SHP77 (cell line): ENCODE data around the gene PLEKHH2.
"Not testable (repeated sequence)": the region's sequence is repeated elsewhere in the genome, so short reads cannot be mapped to it uniquely, and the experiment has no call there.

Experiments used
- DNase-seq, 2 experiments: peaks; one replicate each; lab custom pipeline; 2025; lab: John Stamatoyannopoulos, UW

The PLEKHH2 gene

GRCh38 chr2:43636621-43637020 lies 439 bp upstream of the PLEKHH2 start:
- DNase-seq, result no peak

- DNase-seq, result no peak
Measured at GRCh38 chr2:43642363-43642762, 5.3 kb downstream of the PLEKHH2 start.

- DNase-seq, result no peak
Measured at GRCh38 chr2:43643680-43644079, 6.6 kb downstream of the PLEKHH2 start.

GRCh38 chr2:43648994-43649701 lies 12.1 kb downstream of the PLEKHH2 start:
- DNase-seq, result no peak

- DNase-seq, result no peak
Measured at GRCh38 chr2:43653506-43653905, 16.4 kb downstream of the PLEKHH2 start.

GRCh38 chr2:43657241-43657640 lies 20.2 kb downstream of the PLEKHH2 start:
- no peak for DNase-seq

GRCh38 chr2:43675646-43676321 lies 38.7 kb downstream of the PLEKHH2 start:
- DNase-seq, result no peak

- peak; percentile 45 to 73 for DNase-seq
Measured at GRCh38 chr2:43676322-43677050, 39.4 kb downstream of the PLEKHH2 start, which contains the start of gene C1GALT1C1L. TSS of gene C1GALT1C1L (minus strand) at chr2:43676429. CDS start at chr2:43676322, 107 bp downstream.

GRCh38 chr2:43677783-43678182 lies 40.7 kb downstream of the PLEKHH2 start:
- not testable (repeated sequence) for DNase-seq

GRCh38 chr2:43685357-43685756 lies 48.3 kb downstream of the PLEKHH2 start:
- no peak for DNase-seq

- DNase-seq, result no peak
Measured at GRCh38 chr2:43689999-43690398, 52.9 kb downstream of the PLEKHH2 start.

- DNase-seq, result no peak
Measured at GRCh38 chr2:43692428-43692994, 55.5 kb downstream of the PLEKHH2 start.

GRCh38 chr2:43698140-43698539 lies 61.1 kb downstream of the PLEKHH2 start:
- not testable (repeated sequence) for DNase-seq

GRCh38 chr2:43699761-43700160 lies 62.7 kb downstream of the PLEKHH2 start:
- DNase-seq, result no peak

GRCh38 chr2:43701111-43701510 lies 64.1 kb downstream of the PLEKHH2 start:
- DNase-seq, result no peak

GRCh38 chr2:43707255-43708015 lies 70.4 kb downstream of the PLEKHH2 start:
- no peak for DNase-seq

- no peak for DNase-seq
Measured at GRCh38 chr2:43708178-43708577, 71.1 kb downstream of the PLEKHH2 start.

- DNase-seq, result no peak
Measured at GRCh38 chr2:43708891-43709290, 71.8 kb downstream of the PLEKHH2 start.

- DNase-seq, result no peak
Measured at GRCh38 chr2:43710866-43711265, 73.8 kb downstream of the PLEKHH2 start.

- DNase-seq, result no peak
Measured at GRCh38 chr2:43714164-43714563, 77.1 kb downstream of the PLEKHH2 start.

- no peak for DNase-seq
Measured at GRCh38 chr2:43715300-43716098, 78.4 kb downstream of the PLEKHH2 start.
